Stomach (tissue), 9 donors: ENCODE data around the gene TMEM198. TPM values are rescaled to one million over a fixed set of nuclear protein-coding genes. Genes with fewer than 3 reads are reported as not detected.

ENCODE experiments used
- DNase-seq, 2 donors: peaks; one replicate each; pipeline versions ENCODE4 v3.0.0 to v3.0.0-alpha.2; 2013 to 2019
- H3K27ac ChIP-seq, 5 donors: fragments of 200-600 bp in 4 of 5; sonication (generic) in 4 of 5; one replicate each; pipeline ENCODE4 v1.5.1; 2013 to 2019; ENCODE audit warnings: mild to moderate bottlenecking in 1 of 5, moderate library complexity in 1 of 5
- H3K27me3 ChIP-seq, 3 donors: fragments of 200-600 bp; sonication (generic); one replicate each; pipeline ENCODE4 v1.5.1; 2017 to 2019; ENCODE audit warnings: mixed run types in 1 of 3
- H3K36me3 ChIP-seq, 4 donors: fragments of 200-600 bp; sonication (generic); 1 replicate in 3 of 4; 2 replicates in 1 of 4; pipeline ENCODE4 v1.5.1; 2016 to 2019
- H3K4me1 ChIP-seq, 4 donors: fragments of 200-600 bp; sonication (generic); one replicate each; pipeline ENCODE4 v1.5.1; 2016 to 2019
- H3K4me3 ChIP-seq, 4 donors: fragments of 200-600 bp; sonication (generic) in 3 of 4; one replicate each; pipeline ENCODE4 v1.5.1; 2016 to 2019; ENCODE audit warnings: mild to moderate bottlenecking in 1 of 4
- H3K9me3 ChIP-seq, 4 donors: fragments of 200-600 bp; sonication (generic); one replicate each; pipeline ENCODE4 v1.5.1; 2016 to 2019
- CTCF ChIP-seq, 7 experiments: fragments of 450-650 bp in 4 of 7; fragments of 200-600 bp in 3 of 7; sonication (generic) in 3 of 7; IDR thresholded peaks; one replicate each; pipeline ENCODE4 v1.5.1; 2016 to 2019; ENCODE audit warnings: antibody characterized with exemption in 7 of 7, control low read depth in 2 of 7, mild to moderate bottlenecking in 1 of 7
- EP300 ChIP-seq: sonication (generic); formaldehyde crosslinking; IDR thresholded peaks from one replicate; pipeline ENCODE4 v1.6.1; 2017; ENCODE audit warnings: antibody characterized with exemption
- POLR2A ChIP-seq, 4 donors: fragments of 450-650 bp; IDR thresholded peaks; one replicate each; pipeline ENCODE4 v1.6.1; 2016; ENCODE audit warnings: antibody characterized with exemption in 4 of 4, control low read depth in 2 of 4, mild to moderate bottlenecking in 1 of 4, moderate library complexity in 1 of 4
- POLR2AphosphoS5 ChIP-seq, 3 donors: sonication (generic); formaldehyde crosslinking; IDR thresholded peaks; one replicate each; pipeline ENCODE4 v1.6.1; 2016; ENCODE audit warnings: antibody characterized with exemption in 3 of 3
- WGBS, 5 donors: extraction: QIAGEN DNeasy Blood & Tissue Kit in 3 of 5; methylation state at CpG; one replicate each; pipeline versions ENCODE4 v1.1.5 to v1.1.7; 2013 to 2018; 5-methylcytosine and 5-hydroxymethylcytosine counted together
- intact Hi-C: fragments of 100-400 bp; cut with DNase I; formaldehyde crosslinking; loops from one replicate; pipeline ENCODE4 v1.15.1; 2023; ENCODE audit warnings: low total_unique reads
- polyA plus RNA-seq, 3 donors: library from polyadenylated mRNA; stranded (reverse); fragments of 200-250 nt; gene quantifications; one replicate each; pipeline ENCODE4 v1.2.3, GENCODE V29; 2013
- total RNA-seq, 5 donors: library from RNA; depleted of rRNA; stranded (reverse); fragments of >200 nt; gene quantifications; one replicate each; pipeline versions ENCODE4 v1.1.0 to v1.2.3, GENCODE V29; 2014 to 2016
- donor health status: healthy with polysubstance abuse.
- donor health status: Bipolar disorder and iron deficiency.
- donor health status: healthy.

TMEM198 gene
- total and polyA plus RNA-seq, 8 donors = 0.92 to 7.5 (median 2.4) TPM; not detected in 2

DNA sequence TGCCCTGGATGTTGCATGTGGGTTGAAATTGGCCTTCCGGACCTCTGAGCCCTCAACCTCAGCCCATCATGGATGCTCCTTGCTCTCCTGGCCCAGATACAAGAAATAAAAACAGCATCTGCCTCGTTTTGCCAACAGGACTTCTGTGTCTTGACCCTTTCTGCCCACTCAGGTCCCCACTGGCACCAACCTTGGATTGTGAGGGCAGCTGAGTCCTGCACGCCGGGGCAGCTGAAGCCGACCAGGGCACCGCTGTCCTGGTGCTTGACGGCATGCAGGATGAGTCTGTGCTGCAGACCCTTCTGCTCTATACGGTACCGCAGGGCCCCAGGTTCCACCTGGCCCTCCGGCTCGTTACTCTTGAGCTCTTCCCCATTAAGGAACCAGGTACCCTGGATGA, 22.8 kb downstream of the TMEM198 start:
- 85 to 95% (median 90%) methylated on average over 7 to 11 of the region's 11 CpGs for WGBS, 5 donors
- intact Hi-C loops = no loop called here

GRCh38 chr2:219567131-219567530, 23.3 kb downstream of the TMEM198 start:
- no peak for TF ChIP-seq EP300
- TF ChIP-seq CTCF (IDR thresholded peaks at IDR 0.05) = no peak
- TF ChIP-seq POLR2A (IDR thresholded peaks at IDR 0.05) = no peak
- peaks cover 0 to 25% (median 13%) of the 10 kb centered on the region in 3 donors for H3K27me3 ChIP-seq
- H3K4me1 ChIP-seq = peaks cover 8 to 22% (median 20%) of the 10 kb centered on the region in 4 donors
- no peak overlapping the region for H3K4me3 ChIP-seq
- H3K36me3 ChIP-seq = peaks cover 0 to 58% (median 31%) of the 10 kb centered on the region in 4 donors
- whole genome bisulfite sequencing, 5 donors = 73 to 96% (median 93%) methylated on average over 7 to 18 of the region's 18 CpGs
- H3K9me3 ChIP-seq = no peaks in the 10 kb centered on the region
- intact Hi-C loops = no loop called here
- no peak for DNase-seq
- H3K27ac ChIP-seq = no peak overlapping the region

More for the DNA sequence above, 22.8 kb downstream of the TMEM198 start:
- Histone ChIP-seq H3K4me1 (peaks cover 3 to 17% (median 15%) of the 10 kb centered on the region in 4 donors), H3K9me3 (no peaks in the 10 kb centered on the region), H3K27me3 (peaks cover 0 to 21% (median 11%) of the 10 kb centered on the region in 3 donors), H3K27ac (no peak overlapping the region), H3K36me3 (peaks cover 0 to 63% (median 31%) of the 10 kb centered on the region in 4 donors), H3K4me3 (no peak overlapping the region)
- DNase-seq = no peak
- TF ChIP-seq POLR2AphosphoS5 (IDR thresholded peaks at IDR 0.05) = no peak
- no peak for TF ChIP-seq POLR2A (IDR thresholded peaks at IDR 0.05)

DNA sequence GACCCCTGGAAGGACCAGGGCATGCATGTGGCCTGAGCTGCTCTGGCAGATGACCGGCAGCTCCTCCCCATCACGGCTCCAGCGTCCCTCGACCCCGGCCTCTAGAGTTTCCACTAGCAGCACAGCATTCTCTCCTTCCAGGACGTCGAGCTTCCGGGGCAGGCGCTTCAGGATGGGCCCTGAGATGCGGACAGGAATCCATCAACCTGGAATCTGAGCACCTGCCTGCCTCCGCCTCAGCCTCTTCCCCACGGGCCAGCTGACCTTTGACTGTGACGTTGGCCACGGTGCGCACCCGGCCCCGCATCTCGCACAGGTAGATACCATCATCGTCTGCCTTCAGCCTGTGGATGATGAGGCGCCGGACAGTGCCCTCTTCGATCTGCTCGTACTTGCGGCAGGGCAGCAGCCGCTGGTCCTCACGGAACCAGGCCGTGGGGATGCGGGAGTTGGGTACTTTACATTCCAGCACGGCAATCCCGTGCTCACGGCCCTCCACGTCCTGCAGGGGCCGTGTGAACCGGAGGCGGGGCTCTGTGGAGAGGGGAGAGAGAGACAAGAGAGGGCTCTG, 24.0 kb downstream of the TMEM198 start:
- Histone ChIP-seq H3K9me3 (no peaks in the 10 kb centered on the region), H3K27me3 (peaks cover 0 to 31% (median 15%) of the 10 kb centered on the region in 3 donors), H3K4me3 (no peak overlapping the region), H3K4me1 (peaks cover 8 to 23% (median 22%) of the 10 kb centered on the region in 4 donors), H3K36me3 (peaks cover 0 to 52% (median 28%) of the 10 kb centered on the region in 4 donors), H3K27ac (no peak overlapping the region)
- 89 to 94% (median 91%) methylated on average over 33 to 35 of the region's 35 CpGs for WGBS, 5 donors
- no peak for DNase-seq
- TF ChIP-seq POLR2AphosphoS5 (IDR thresholded peaks at IDR 0.05) (no peak), EP300 (no peak), POLR2A (IDR thresholded peaks at IDR 0.05) (no peak), CTCF (IDR thresholded peaks at IDR 0.05) (no peak)
- intact Hi-C loops = no loop called here

DNA sequence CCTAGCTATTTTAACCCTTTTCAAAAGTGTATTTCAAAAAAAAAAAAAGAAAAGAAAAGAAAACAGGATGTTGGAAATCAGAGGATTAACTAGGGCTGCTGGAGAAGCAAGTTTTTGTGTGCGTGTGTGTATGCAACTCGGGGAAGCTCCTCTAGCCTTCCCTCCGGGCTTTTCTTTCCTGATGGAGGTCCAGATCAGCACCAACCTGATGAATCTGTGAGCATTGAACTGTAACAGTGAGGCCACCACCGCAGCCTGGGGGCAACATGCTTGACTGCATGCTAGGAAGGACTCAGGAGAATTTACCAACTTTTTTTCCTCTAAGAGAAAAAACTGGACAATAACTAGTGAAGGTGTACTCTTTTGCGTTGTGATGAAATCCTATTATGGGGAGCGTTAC, 25.2 kb downstream of the TMEM198 start:
- Histone ChIP-seq H3K27me3 (peaks cover 0 to 31% (median 15%) of the 10 kb centered on the region in 3 donors), H3K9me3 (no peaks in the 10 kb centered on the region), H3K4me3 (no peak overlapping the region), H3K4me1 (peaks cover 8 to 23% (median 22%) of the 10 kb centered on the region in 4 donors), H3K27ac (no peak overlapping the region), H3K36me3 (peaks cover 0 to 40% (median 22%) of the 10 kb centered on the region in 4 donors)
- intact Hi-C loops = no loop called here
- TF ChIP-seq CTCF (IDR thresholded peaks at IDR 0.05) (no peak), POLR2AphosphoS5 (IDR thresholded peaks at IDR 0.05) (no peak), EP300 (no peak), POLR2A (IDR thresholded peaks at IDR 0.05) (no peak)
- WGBS, 5 donors = 91 to 97% (median 95%) methylated on average over 6 of the region's 6 CpGs
- DNase-seq = no peak

DNA sequence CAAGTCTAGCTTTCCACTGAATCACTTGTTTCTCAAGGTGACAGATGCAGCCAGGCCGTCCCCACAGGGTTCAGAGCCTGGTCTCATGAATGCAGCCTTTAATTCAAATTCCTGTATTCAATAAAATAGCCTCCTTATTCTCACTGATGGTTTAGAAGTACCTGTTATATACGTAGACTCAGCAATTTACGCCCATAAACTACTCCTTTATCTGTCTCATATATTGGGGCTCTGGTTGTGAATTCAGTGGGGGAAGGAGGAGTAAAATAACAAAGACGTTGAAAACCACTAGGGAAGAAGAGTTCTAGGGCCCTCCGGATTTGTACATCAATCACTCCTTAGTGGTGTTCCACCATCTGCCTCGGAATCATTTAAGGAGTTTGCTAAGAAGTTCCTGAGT, 25.8 kb downstream of the TMEM198 start:
- 88 to 96% (median 91%) methylated on average over 6 of the region's 6 CpGs for WGBS, 5 donors
- Histone ChIP-seq H3K27ac (peak overlapping the region in 1 of 5 donors; percentile 90), H3K9me3 (no peaks in the 10 kb centered on the region), H3K4me1 (peaks cover 8 to 23% (median 22%) of the 10 kb centered on the region in 4 donors), H3K27me3 (peaks cover 0 to 34% (median 15%) of the 10 kb centered on the region in 3 donors), H3K36me3 (peaks cover 0 to 35% (median 19%) of the 10 kb centered on the region in 4 donors), H3K4me3 (peak overlapping the region; percentile 71 to 88 (median 78))
- intact Hi-C loops = no loop called here
- TF ChIP-seq POLR2A (IDR thresholded peaks at IDR 0.05) (no peak), POLR2AphosphoS5 (IDR thresholded peaks at IDR 0.05) (no peak), EP300 (no peak)
- DNase-seq = no peak
